HG02938 (cell line): ENCODE measurements around the gene CHRNB1.
A peak's percentile ranks its signal among the peaks of the same experiment; 100 is the strongest.

ENCODE experiments used
- ATAC-seq: cut with Tn5 transposase; IDR thresholded peaks from one replicate; pipeline ENCODE4 v1.9.1; 2021; ENCODE audit warnings: mild to moderate bottlenecking, moderate library complexity; ENCODE audit not compliant: unreplicated experiment

CHRNB1 gene

GRCh38 chr17:7414837-7415236, 30.0 kb upstream of the CHRNB1 start:
- ATAC-seq = no peak

- ATAC-seq = no peak
These were observed 29.1 kb upstream of the CHRNB1 start for GRCh38 chr17:7415784-7416183.

- ATAC-seq = no peak
These were observed 28.5 kb upstream of the CHRNB1 start for GRCh38 chr17:7416323-7416722.

- no peak for ATAC-seq
These were observed 27.7 kb upstream of the CHRNB1 start for GRCh38 chr17:7417056-7417655.

- ATAC-seq = no peak
These were observed 26.2 kb upstream of the CHRNB1 start for GRCh38 chr17:7418472-7419152.

GRCh38 chr17:7419819-7420610, 24.8 kb upstream of the CHRNB1 start, which contains the start of gene SPEM1:
SPEM1 (plus strand) TSS chr17:7420324; CDS start chr17:7420385, 61 bp downstream.
- no peak for ATAC-seq

GRCh38 chr17:7421186-7421585, 23.7 kb upstream of the CHRNB1 start:
- ATAC-seq = no peak

GRCh38 chr17:7423679-7424078, 21.2 kb upstream of the CHRNB1 start:
- ATAC-seq = no peak

GRCh38 chr17:7425316-7425715, 19.5 kb upstream of the CHRNB1 start, which contains the start of gene SPEM2:
SPEM2 (plus strand) TSS chr17:7425616; CDS start chr17:7425689, 73 bp downstream.
- no peak for ATAC-seq

GRCh38 chr17:7425756-7426155, 19.1 kb upstream of the CHRNB1 start:
- no peak for ATAC-seq

- ATAC-seq = no peak
These were observed 18.5 kb upstream of the CHRNB1 start for GRCh38 chr17:7426203-7426863.

GRCh38 chr17:7426896-7427489, 17.9 kb upstream of the CHRNB1 start:
- ATAC-seq = no peak

- ATAC-seq = no peak
These were observed 17.3 kb upstream of the CHRNB1 start for GRCh38 chr17:7427549-7427948.

GRCh38 chr17:7428557-7428956, 16.3 kb upstream of the CHRNB1 start, which contains the start of gene SPEM3:
SPEM3 (plus strand) TSS chr17:7428857; CDS start chr17:7428903, 46 bp downstream.
- ATAC-seq = no peak

- ATAC-seq = no peak
These were observed 15.1 kb upstream of the CHRNB1 start for GRCh38 chr17:7429722-7430121.

GRCh38 chr17:7431231-7431630, 13.6 kb upstream of the CHRNB1 start:
- ATAC-seq = no peak

- ATAC-seq = no peak
These were observed 12.6 kb upstream of the CHRNB1 start for GRCh38 chr17:7432296-7432695.

- ATAC-seq = peak; percentile 17
These were observed 8.9 kb upstream of the CHRNB1 start for GRCh38 chr17:7435676-7436555.

- no peak for ATAC-seq
These were observed 8.1 kb upstream of the CHRNB1 start for GRCh38 chr17:7436556-7437368.
